ENCODE data around the gene CPN2.

The CPN2 gene

GRCh38 chr3:194360568-194360967 is 9.4 kb upstream of the CPN2 start:
- no peak overlapping the region for H3K4me3 ChIP-seq (ENCODE audit: low read depth, low read length)
- DNase-seq (ENCODE audit: low read depth), result no peak
- no peak for TF ChIP-seq CTCF (IDR thresholded peaks at IDR 0.05; ENCODE audit: low read depth, low read length, missing control alignments)

DNA sequence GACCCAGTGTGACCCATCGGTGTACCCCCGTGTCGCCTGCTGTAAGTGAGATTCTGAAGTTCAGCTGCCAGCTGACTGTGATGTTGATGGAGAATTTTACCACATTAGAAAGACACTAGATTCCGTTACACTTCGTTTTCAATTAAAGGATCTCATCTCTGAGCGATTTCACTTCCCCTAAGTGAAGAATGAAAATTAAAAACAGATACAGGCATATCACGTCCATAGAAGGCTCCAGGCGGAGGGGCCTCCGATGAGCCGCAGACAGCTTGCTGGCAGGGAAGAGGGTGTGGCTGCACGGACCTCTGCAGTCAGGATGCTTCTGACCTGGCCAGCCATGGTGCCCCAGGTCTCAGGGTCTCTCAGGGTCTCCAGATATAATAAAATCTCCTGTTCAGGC is 6.6 kb upstream of the CPN2 start:
- DNase-seq (ENCODE audit: low read depth), result no peak
- no peak overlapping the region for H3K4me3 ChIP-seq (ENCODE audit: low read depth, low read length)
- no peak for TF ChIP-seq CTCF (IDR thresholded peaks at IDR 0.05; ENCODE audit: low read depth, low read length, missing control alignments)

DNA sequence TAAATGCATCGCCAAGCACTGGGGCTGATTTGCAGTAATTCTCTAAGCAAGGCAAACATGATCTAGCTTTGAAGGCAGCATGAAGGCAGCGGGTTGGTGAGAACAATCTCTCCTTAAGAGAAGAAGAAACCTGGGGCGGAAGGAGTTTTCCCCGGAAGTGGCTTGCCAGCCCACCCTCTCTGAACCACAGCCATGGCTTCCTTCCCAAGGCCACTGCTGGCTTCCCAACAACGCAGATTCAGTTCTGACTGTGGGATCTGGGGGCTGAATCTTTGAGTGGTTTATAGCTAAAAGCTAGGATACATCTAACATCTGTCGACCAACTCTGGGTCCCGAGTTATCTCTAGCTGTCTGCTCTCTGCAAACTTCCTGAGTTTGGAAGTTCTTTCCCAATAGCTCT is 4.3 kb upstream of the CPN2 start:
- DNase-seq (ENCODE audit: low read depth), result no peak
- TF ChIP-seq CTCF (IDR thresholded peaks at IDR 0.05; ENCODE audit: low read depth, low read length, missing control alignments), result no peak
- H3K4me3 ChIP-seq (ENCODE audit: low read depth, low read length), result no peak overlapping the region

- no peak for TF ChIP-seq CTCF (IDR thresholded peaks at IDR 0.05; ENCODE audit: low read depth, low read length, missing control alignments)
- no peak for DNase-seq (ENCODE audit: low read depth)
- no peak overlapping the region for H3K4me3 ChIP-seq (ENCODE audit: low read depth, low read length)
These were observed 3.2 kb upstream of the CPN2 start for GRCh38 chr3:194354315-194354714.

GRCh38 chr3:194352667-194353246 is 1.6 kb upstream of the CPN2 start:
- no peak overlapping the region for H3K4me3 ChIP-seq (ENCODE audit: low read depth, low read length)
- TF ChIP-seq CTCF (IDR thresholded peaks at IDR 0.05; ENCODE audit: low read depth, low read length, missing control alignments), result no peak
- no peak for DNase-seq (ENCODE audit: low read depth)

GRCh38 chr3:194351952-194352536 is 916 bp upstream of the CPN2 start:
- no peak overlapping the region for H3K4me3 ChIP-seq (ENCODE audit: low read depth, low read length)
- DNase-seq (ENCODE audit: low read depth), result no peak
- no peak for TF ChIP-seq CTCF (IDR thresholded peaks at IDR 0.05; ENCODE audit: low read depth, low read length, missing control alignments)

- no peak for DNase-seq (ENCODE audit: low read depth)
- no peak overlapping the region for H3K4me3 ChIP-seq (ENCODE audit: low read depth, low read length)
- TF ChIP-seq CTCF (IDR thresholded peaks at IDR 0.05; ENCODE audit: low read depth, low read length, missing control alignments), result no peak
These were observed 429 bp downstream of the CPN2 start for GRCh38 chr3:194350726-194351071.

All from GM12864 (cell line).